CD14-positive monocyte (primary cell): ENCODE results near the gene SIM2. TPM values are rescaled to one million over a fixed set of nuclear protein-coding genes. Genes with fewer than 3 reads are reported as not detected.

Experiments
- DNase-seq, 3 donors: peaks; one replicate each; pipeline ENCODE4 v3.0.0-alpha.2; 2011 to 2022
- H2AFZ ChIP-seq: 2 replicates; pipeline ENCODE4 v1.6.0; 2012; ENCODE audit warnings: mild to moderate bottlenecking, low read depth, low read length, inconsistent platforms; ENCODE audit not compliant: insufficient read depth, poor library complexity, severe bottlenecking
- H3K27ac ChIP-seq, 2 donors: 1 replicate in 1 of 2; 2 replicates in 1 of 2; pipeline ENCODE4 v1.5.1; 2012 to 2013; ENCODE audit warnings: low read length in 2 of 2, control low read depth in 1 of 2, inconsistent platforms in 1 of 2, low read depth in 1 of 2, mild to moderate bottlenecking in 1 of 2
- H3K27me3 ChIP-seq, 2 donors: one replicate each; pipeline versions ENCODE4 v1.6.0 to v1.6.1; 2011 to 2013; ENCODE audit warnings: low read length in 2 of 2; ENCODE audit not compliant: control insufficient read depth in 2 of 2, insufficient read depth in 2 of 2
- H3K36me3 ChIP-seq, 2 donors: replicated peaks in 1 of 2; 1 replicate in 1 of 2; 2 replicates in 1 of 2; pipeline versions ENCODE4 v1.5.1 to v1.6.1; 2012 to 2013; ENCODE audit warnings: low read length in 2 of 2, control low read depth in 1 of 2, inconsistent platforms in 1 of 2, mild to moderate bottlenecking in 1 of 2; ENCODE audit not compliant: insufficient read depth in 2 of 2, control insufficient read depth in 1 of 2
- H3K4me1 ChIP-seq, 2 donors: 1 replicate in 1 of 2; 2 replicates in 1 of 2; pipeline versions ENCODE4 v1.5.1 to v1.6.1; 2012 to 2013; ENCODE audit warnings: low read length in 2 of 2, control low read depth in 1 of 2, inconsistent platforms in 1 of 2, mild to moderate bottlenecking in 1 of 2, moderate library complexity in 1 of 2; ENCODE audit not compliant: insufficient read depth in 2 of 2, control insufficient read depth in 1 of 2
- H3K4me2 ChIP-seq: replicated peaks from 2 replicates; pipeline ENCODE3; 2012; ENCODE audit warnings: low read length, moderate library complexity, mild to moderate bottlenecking; ENCODE audit not compliant: poor library complexity, severe bottlenecking; ENCODE audit errors: extremely low read depth
- H3K4me3 ChIP-seq, 3 experiments: fragments of 200-600 bp in 1 of 3; sonication (generic) in 1 of 3; replicated peaks in 1 of 3; 1 replicate in 2 of 3; 2 replicates in 1 of 3; pipeline ENCODE4 v1.5.1; 2011 to 2013; ENCODE audit warnings: low read length in 3 of 3, mild to moderate bottlenecking in 3 of 3, control low read depth in 2 of 3, low read depth in 2 of 3, inconsistent platforms in 1 of 3, moderate library complexity in 1 of 3
- H3K79me2 ChIP-seq: 2 replicates; pipeline ENCODE4 v1.6.0; 2012; ENCODE audit warnings: mild to moderate bottlenecking, control low read depth, inconsistent platforms, low read length, moderate library complexity; ENCODE audit not compliant: insufficient read depth
- H3K9ac ChIP-seq: 2 replicates; pipeline ENCODE4 v1.6.0; 2017; ENCODE audit warnings: low read length, mild to moderate bottlenecking; ENCODE audit not compliant: insufficient read depth, poor library complexity, severe bottlenecking
- H3K9me3 ChIP-seq, 2 donors: replicated peaks in 1 of 2; 1 replicate in 1 of 2; 2 replicates in 1 of 2; pipeline versions ENCODE4 v1.5.1 to v1.6.1; 2012 to 2013; ENCODE audit warnings: low read length in 2 of 2, control low read depth in 1 of 2; ENCODE audit not compliant: control insufficient read depth in 1 of 2, insufficient read depth in 1 of 2
- H4K20me1 ChIP-seq: 2 replicates; pipeline ENCODE4 v1.6.0; 2012; ENCODE audit warnings: mild to moderate bottlenecking, low read length, control low read depth, moderate library complexity; ENCODE audit not compliant: insufficient read depth
- H3K27ac Mint-ChIP-seq, 7 donors: one replicate each; pipeline ENCODE4 v1.8.0; 2020; ENCODE audit warnings: mild to moderate bottlenecking in 7 of 7, mixed read lengths in 7 of 7, moderate library complexity in 6 of 7, inconsistent platforms in 2 of 7
- H3K27me3 Mint-ChIP-seq, 3 donors: one replicate each; pipeline ENCODE4 v1.8.0; 2021 to 2022; ENCODE audit warnings: low read depth in 3 of 3, mild to moderate bottlenecking in 3 of 3, mixed read lengths in 3 of 3, moderate library complexity in 3 of 3, inconsistent platforms in 1 of 3
- H3K36me3 Mint-ChIP-seq, 2 donors: one replicate each; pipeline ENCODE4 v1.8.0; 2020; ENCODE audit warnings: mixed read lengths in 2 of 2, inconsistent platforms in 1 of 2, mild to moderate bottlenecking in 1 of 2
- H3K4me1 Mint-ChIP-seq: one replicate; pipeline ENCODE4 v1.8.0; 2020; ENCODE audit warnings: mild to moderate bottlenecking, mixed read lengths
- H3K4me3 Mint-ChIP-seq, 2 donors: one replicate each; pipeline ENCODE4 v1.8.0; 2020; ENCODE audit warnings: mild to moderate bottlenecking in 2 of 2, mixed read lengths in 2 of 2, moderate library complexity in 1 of 2
- H3K9me3 Mint-ChIP-seq, 7 donors: one replicate each; pipeline ENCODE4 v1.8.0; 2020 to 2022; ENCODE audit warnings: mixed read lengths in 7 of 7, mild to moderate bottlenecking in 6 of 7, moderate library complexity in 6 of 7, inconsistent platforms in 2 of 7
- WGBS: methylation state at CpG from one replicate; pipeline ENCODE4 v1.1.5; 2013; ENCODE audit warnings: missing lambda C conversion rate; ENCODE audit not compliant: insufficient coverage; 5-methylcytosine and 5-hydroxymethylcytosine counted together
- intact Hi-C, 2 donors: fragments of 100-400 bp; cut with micrococcal nuclease; formaldehyde crosslinking; loops; one replicate each; pipeline versions ENCODE4 v1.15.0 to v1.15.1; 2023
- polyA plus RNA-seq, 3 donors: library from polyadenylated mRNA; depleted of rRNA in 1 of 3; unstranded in 2 of 3; stranded (reverse) in 1 of 3; fragments of 300-500 nt in 2 of 3; fragments of >200 nt in 1 of 3; fragmentation: Illumina TruSeq in 2 of 3; gene quantifications; 1 replicate in 2 of 3; 2 replicates in 1 of 3; pipeline ENCODE4 v1.2.3, GENCODE V29; 2012 to 2021
- TF ChIP-seq, protein P1 (sequence below): fragments of 200-600 bp; IDR thresholded peaks from one replicate; pipeline ENCODE4 v1.8.0; 2022; ENCODE audit warnings: antibody characterized with exemption, mild to moderate bottlenecking

The SIM2 gene
- polyA plus RNA-seq, 3 donors, result not detected

GRCh38 chr21:36692835-36693488 is 6.0 kb upstream of the SIM2 start:
- H3K27ac Mint-ChIP-seq, result no peak overlapping the region
- peaks cover 0 to 25% (median 6%) of the 10 kb centered on the region in 7 donors for H3K9me3 Mint-ChIP-seq
- H3K4me3 ChIP-seq, result no peak overlapping the region
- TF ChIP-seq, protein P1, sequence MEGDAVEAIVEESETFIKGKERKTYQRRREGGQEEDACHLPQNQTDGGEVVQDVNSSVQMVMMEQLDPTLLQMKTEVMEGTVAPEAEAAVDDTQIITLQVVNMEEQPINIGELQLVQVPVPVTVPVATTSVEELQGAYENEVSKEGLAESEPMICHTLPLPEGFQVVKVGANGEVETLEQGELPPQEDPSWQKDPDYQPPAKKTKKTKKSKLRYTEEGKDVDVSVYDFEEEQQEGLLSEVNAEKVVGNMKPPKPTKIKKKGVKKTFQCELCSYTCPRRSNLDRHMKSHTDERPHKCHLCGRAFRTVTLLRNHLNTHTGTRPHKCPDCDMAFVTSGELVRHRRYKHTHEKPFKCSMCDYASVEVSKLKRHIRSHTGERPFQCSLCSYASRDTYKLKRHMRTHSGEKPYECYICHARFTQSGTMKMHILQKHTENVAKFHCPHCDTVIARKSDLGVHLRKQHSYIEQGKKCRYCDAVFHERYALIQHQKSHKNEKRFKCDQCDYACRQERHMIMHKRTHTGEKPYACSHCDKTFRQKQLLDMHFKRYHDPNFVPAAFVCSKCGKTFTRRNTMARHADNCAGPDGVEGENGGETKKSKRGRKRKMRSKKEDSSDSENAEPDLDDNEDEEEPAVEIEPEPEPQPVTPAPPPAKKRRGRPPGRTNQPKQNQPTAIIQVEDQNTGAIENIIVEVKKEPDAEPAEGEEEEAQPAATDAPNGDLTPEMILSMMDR, result no peak
- H3K36me3 Mint-ChIP-seq, result peaks cover 0 to 4% of the 10 kb centered on the region in 2 donors
- no peak overlapping the region for H3K9ac ChIP-seq
- H3K27me3 ChIP-seq, result peaks cover 72 to 99% of the 10 kb centered on the region in 2 donors
- H3K4me3 Mint-ChIP-seq, result peak overlapping the region in 1 of 2 donors; percentile 68
- intact Hi-C loops, result no loop called here
- H4K20me1 ChIP-seq, result no peaks in the 10 kb centered on the region
- no peaks in the 10 kb centered on the region for H3K4me1 ChIP-seq
- H3K9me3 ChIP-seq, result peaks cover 0 to 50% of the 10 kb centered on the region in 2 donors
- no peak overlapping the region for H2AFZ ChIP-seq
- 7% methylated on average over 45 of the region's 57 CpGs for WGBS
- no peaks in the 10 kb centered on the region for H3K79me2 ChIP-seq
- no peak for DNase-seq
- H3K27ac ChIP-seq, result no peak overlapping the region
- no peaks in the 10 kb centered on the region for H3K4me1 Mint-ChIP-seq
- H3K4me2 ChIP-seq, result no peak overlapping the region
- no peaks in the 10 kb centered on the region for H3K36me3 ChIP-seq
- peaks cover 95 to 97% (median 96%) of the 10 kb centered on the region in 3 donors for H3K27me3 Mint-ChIP-seq

DNA sequence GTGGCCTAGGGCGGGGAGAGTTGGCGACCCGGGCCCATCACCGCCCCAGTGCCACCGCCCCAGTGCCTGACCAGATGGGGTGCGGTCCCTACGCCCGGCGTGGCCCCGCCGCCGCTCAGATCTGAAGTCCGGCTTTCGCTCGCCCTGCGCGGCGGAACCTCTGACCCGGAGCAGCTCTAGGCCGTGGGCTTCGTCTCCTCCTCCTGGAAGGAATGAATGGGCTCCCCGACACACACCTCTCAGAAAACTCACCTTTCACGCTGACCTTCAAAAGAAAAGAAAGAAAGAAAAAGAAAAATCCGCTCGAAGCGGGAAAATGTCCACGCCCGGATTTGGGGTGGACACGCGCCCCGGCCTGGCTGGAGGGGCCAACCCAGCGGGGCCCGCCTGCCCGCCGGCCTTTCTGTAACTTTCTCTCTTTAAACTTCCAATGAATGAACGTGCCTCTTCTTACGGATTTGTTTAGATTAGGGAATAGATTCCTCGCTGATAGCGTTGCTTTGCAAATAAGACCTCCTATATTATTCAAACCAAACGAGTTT is 5.4 kb upstream of the SIM2 start:
- H3K9ac ChIP-seq, result no peak overlapping the region
- peaks cover 0 to 25% (median 6%) of the 10 kb centered on the region in 7 donors for H3K9me3 Mint-ChIP-seq
- H4K20me1 ChIP-seq, result no peaks in the 10 kb centered on the region
- peaks cover 0 to 56% of the 10 kb centered on the region in 2 donors for H3K9me3 ChIP-seq
- 13% methylated on average over 21 of the region's 40 CpGs for WGBS
- no peak overlapping the region for H3K4me2 ChIP-seq
- no peaks in the 10 kb centered on the region for H3K4me1 Mint-ChIP-seq
- H3K4me3 Mint-ChIP-seq, result peak overlapping the region in 1 of 2 donors; percentile 68
- H3K79me2 ChIP-seq, result no peaks in the 10 kb centered on the region
- peaks cover 0 to 4% of the 10 kb centered on the region in 2 donors for H3K36me3 Mint-ChIP-seq
- peaks cover 97% of the 10 kb centered on the region in 3 donors for H3K27me3 Mint-ChIP-seq
- H3K4me3 ChIP-seq, result no peak overlapping the region
- TF ChIP-seq, protein P1, result no peak
- no peak for DNase-seq
- H3K4me1 ChIP-seq, result no peaks in the 10 kb centered on the region
- no peak overlapping the region for H3K27ac Mint-ChIP-seq
- H2AFZ ChIP-seq, result no peak overlapping the region
- H3K27ac ChIP-seq, result no peak overlapping the region
- no peaks in the 10 kb centered on the region for H3K36me3 ChIP-seq
- intact Hi-C loops, result no loop called here
- peaks cover 69 to 99% of the 10 kb centered on the region in 2 donors for H3K27me3 ChIP-seq
